Measurements from ENCODE around the gene MLLT11.
A peak's percentile ranks its signal among the peaks of the same experiment; 100 is the strongest.

MLLT11 gene, protein sequence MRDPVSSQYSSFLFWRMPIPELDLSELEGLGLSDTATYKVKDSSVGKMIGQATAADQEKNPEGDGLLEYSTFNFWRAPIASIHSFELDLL

GRCh38 chr1:151060007-151060656 is at the start of gene MLLT11:
Gene MLLT11 (plus strand): TSS chr1:151060397. CDS start chr1:151067225, 6,828 bp downstream.
- no peak for DNase-seq

DNA sequence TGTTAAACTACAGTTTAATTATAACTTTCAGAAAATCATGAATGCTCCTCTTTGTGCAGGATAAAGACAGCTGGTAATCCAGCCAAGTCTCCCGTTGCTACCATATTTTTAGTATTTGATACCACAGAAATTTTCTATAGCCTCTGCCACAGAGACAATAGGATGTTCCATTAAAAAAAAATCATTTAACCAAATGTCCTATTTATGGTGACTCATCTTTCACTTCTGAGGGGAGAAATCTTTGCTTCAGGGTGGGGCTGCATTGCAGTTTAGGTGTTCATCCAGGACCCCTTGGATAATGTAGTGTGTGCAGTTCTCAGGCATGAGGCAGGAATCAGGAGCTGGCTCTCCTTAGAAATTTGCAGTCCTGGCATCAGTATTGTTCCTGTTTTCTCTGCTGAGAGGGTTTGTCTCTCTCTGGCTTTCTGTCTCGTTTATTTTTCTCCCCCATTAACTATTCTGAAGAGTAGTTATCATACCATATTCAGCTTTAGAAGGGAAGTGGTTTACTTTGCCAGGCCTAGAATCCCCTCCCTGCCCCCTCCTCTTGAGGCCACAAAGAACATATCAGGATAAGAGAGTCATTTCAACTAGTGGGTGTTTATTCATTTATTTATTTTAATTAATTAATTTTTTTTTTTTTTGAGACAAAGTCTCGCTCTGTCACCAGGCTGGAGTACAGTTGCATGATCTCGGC is 48.9 kb upstream of the MLLT11 start:
- DNase-seq: no peak

GRCh38 chr1:151012684-151013471 is 47.3 kb upstream of the MLLT11 start:
- no peak for DNase-seq

- DNase-seq: no peak
Observed at GRCh38 chr1:151013518-151013917, 46.7 kb upstream of the MLLT11 start.

GRCh38 chr1:151024540-151025146 is 35.6 kb upstream of the MLLT11 start:
- DNase-seq: peak; percentile 76 to 79

DNA sequence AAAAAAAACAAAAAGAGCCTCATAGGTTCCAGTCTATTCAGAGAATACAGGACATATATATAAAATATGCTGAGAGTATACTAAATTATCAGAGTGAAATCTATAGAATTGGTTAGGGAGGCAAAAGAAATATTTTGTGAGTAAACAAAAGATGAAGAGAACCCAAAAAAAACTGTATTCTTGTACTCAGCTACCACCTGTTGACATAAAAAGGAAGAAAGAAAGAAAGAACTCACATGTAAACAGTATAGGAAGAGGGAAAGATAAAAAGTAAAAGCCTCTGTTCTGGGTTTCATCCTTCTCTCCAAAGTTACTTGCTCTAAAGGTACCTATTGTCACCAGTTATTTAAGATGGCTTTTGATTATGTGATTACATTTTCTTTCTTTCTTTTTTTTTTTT is 33.7 kb upstream of the MLLT11 start:
- no peak for DNase-seq

DNA sequence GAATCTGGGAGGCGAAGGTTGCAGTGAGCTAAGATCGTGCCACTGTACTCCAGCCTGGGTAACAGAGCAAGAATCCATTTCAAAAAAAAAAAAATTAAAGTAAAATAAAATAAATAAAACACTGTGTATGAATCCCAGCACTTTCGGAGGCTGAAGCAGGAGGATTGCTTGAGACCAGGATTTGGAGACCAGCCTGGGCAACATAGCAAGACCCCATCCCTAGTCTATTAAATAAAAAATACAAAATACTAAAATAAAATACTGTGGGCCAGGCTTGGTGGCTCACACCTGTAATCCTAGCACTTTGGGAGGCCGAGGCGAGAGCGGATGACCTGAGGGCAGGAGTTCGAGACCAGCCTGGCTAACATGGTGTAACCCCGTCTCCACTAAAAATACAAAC is 28.0 kb upstream of the MLLT11 start:
- DNase-seq: no peak

DNA sequence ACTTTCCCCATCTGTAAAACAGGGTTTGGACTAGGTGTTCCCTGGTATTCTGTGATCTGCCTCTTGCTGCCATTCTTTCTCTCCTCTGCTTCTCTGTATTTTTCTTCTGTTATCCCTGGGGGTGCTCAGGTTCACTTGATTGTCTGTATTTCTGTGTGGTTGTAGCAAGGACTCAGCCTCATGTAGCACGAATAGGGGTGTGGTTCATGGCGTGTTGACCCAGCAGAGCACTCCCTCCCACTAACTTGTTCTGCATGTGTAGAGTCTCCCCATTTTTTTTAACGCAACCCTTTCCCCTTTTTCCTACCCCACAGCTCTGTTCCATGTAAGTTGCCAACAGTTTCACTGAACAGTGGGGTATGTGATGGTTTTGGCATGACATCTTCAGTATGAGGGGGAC is 25.0 kb upstream of the MLLT11 start:
- DNase-seq: no peak

- DNase-seq: no peak
Observed at GRCh38 chr1:151036356-151036755, 23.8 kb upstream of the MLLT11 start, which contains the start of gene BNIPL. Gene BNIPL (plus strand): TSS chr1:151036586. CDS start chr1:151036726, 140 bp downstream.

- no peak for DNase-seq
Observed at GRCh38 chr1:151037032-151037431, 23.2 kb upstream of the MLLT11 start.

DNA sequence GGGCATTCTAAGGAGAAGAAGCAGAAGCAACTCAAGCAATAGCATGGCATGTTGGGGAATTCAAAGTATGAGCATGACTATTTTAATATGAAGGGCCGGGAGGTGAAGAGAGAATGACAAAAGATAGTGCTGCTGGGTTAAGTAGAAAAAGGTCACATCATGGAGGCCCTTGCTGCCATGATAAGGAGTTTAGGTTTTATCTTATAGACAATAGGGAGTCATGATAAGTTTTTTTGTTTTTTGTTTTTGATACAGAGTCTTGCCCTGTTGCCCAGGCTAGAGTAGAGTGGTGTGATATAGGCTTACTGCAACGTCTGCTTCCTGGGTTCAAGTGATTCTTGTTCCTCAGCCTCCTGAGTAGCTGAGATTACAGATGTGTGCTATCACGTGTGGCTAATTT is 20.7 kb upstream of the MLLT11 start:
- DNase-seq: no peak

GRCh38 chr1:151043163-151043562 is 17.0 kb upstream of the MLLT11 start:
- no peak for DNase-seq

DNA sequence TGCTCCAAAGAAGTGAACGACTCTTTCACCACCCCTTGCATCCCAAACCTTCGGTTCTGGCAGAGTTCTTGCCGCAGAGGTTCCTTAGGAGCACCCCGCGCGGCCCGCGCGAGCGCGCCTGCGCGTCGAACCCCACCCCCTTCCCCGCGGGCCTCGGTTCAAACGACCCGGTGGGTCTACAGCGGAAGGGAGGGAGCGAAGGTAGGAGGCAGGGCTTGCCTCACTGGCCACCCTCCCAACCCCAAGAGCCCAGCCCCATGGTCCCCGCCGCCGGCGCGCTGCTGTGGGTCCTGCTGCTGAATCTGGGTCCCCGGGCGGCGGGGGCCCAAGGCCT is 12.6 kb upstream of the MLLT11 start, which contains the start of gene C1orf56:
Gene C1orf56, plus strand, starts transcription at position 161 of the 334 bp plus-strand sequence. Its CDS starts 97 bp downstream, at position 258.
- DNase-seq: peak; percentile 51 to 59

GRCh38 chr1:151047925-151048644 is 12.1 kb upstream of the MLLT11 start:
- DNase-seq: peak; percentile 38 to 40

GRCh38 chr1:151048645-151049032 is 11.6 kb upstream of the MLLT11 start:
- no peak for DNase-seq

DNA sequence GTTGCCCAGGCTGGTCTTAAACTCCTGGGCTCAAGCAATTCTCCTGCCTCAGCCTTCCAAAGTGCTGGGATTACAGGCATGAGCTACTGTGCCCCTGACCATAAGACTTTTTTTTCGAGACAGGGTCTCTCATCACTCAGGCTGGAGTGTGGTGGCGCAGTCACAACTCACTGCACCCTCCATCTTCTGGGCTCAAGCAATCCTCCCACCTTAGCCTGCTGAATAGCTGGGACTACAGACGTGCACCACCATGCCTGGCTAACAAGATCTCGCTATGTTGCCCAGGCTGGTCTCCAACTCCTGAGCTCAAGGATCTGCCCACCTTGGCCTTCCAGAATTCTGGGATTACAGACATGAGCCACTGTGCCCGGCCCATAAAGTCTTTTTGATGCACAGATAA is 10.7 kb upstream of the MLLT11 start:
- no peak for DNase-seq

GRCh38 chr1:151050051-151050688 is 10.0 kb upstream of the MLLT11 start:
- DNase-seq: no peak

- DNase-seq: no peak
Observed at GRCh38 chr1:151051356-151052009, 8.7 kb upstream of the MLLT11 start.

DNA sequence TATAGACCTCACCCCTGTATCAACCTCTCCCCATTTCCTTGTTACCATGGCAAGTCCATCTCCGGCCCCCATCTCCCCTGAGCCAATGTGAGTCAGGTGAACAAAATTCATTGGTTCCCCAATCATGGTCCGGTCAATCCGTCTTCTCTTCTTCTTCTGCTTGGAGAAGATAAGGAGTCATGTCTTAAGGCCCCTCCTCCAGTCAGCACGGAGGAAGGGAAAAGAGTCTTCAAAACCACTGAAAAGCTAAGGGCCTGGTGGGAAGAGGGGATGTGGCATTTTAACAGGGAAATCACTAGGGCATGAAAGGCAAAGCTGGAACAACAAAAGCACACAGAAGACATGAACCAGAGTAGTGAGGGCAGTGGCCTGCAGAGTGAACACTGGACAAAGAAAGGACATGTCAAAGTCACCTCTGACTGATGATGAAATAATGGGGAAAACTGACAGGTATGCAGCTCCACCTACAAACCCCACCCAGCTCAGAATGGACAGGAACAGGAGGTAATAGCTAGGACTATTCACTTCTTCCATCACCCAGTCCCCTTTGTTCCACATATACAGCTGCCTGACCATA is 5.1 kb upstream of the MLLT11 start:
- DNase-seq: no peak

DNA sequence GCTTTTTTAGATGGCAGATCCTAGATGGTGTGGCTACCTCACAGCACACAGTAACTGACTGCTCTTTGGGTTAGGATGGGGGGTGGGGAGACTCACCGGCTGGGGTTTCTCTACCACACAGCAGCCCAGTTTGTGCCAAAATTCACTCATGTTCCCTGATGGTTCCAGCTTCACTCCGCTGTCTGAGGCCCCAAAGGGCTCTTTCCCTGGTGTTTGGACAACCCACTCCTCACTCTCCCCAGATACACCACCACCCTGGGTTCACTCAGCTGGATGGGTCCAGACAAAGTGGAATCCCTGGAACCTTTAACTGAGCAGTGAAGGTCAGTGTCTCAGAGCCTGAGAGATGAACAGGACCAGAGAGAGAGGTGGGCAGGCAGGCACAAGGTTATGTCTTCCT is 4.6 kb upstream of the MLLT11 start:
- DNase-seq: no peak

DNA sequence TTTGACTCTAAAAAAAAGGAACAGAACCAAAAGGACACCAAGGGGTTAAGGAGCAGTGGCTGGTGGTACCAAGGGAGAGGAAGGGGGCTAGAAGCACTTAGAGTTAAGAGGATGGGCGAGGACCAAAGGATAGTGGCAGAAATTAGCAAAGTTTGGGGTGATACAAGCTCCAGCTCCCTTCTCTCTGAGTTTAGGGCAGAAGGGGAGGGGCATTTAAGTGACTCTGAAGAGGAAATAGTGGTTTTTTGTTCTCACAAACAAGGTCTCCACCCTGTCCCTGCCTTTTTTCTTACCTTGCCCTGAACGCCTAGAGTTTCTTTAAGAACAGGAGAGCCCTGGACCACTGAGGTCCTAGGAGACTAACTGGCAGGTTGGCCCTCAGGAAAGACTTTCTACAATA is 4.0 kb upstream of the MLLT11 start:
- DNase-seq: no peak
